GM23338 (cell line): ENCODE data around the gene PSMB7. TPM values are rescaled to one million over a fixed set of nuclear protein-coding genes. Genes with fewer than 3 reads are reported as not detected.

Experiments used
- ATAC-seq: fragments of 200-7000 bp; cut with Tn5 transposase; 3 replicates; pipeline ENCODE4 v1.9.1; 2020
- DNase-seq: peaks from one replicate; pipeline ENCODE4 v3.0.0-alpha.2; 2015; ENCODE audit warnings: low spot score
- H2AFZ ChIP-seq: fragments of 200-600 bp; sonication (generic); 2 replicates; pipeline ENCODE4 v1.8.0; 2016; ENCODE audit warnings: antibody characterized with exemption, mild to moderate bottlenecking, moderate library complexity
- H3F3A ChIP-seq: fragments of 200-600 bp; sonication (generic); replicated peaks from 2 replicates; pipeline ENCODE4 v1.8.0; 2017; ENCODE audit warnings: antibody characterized with exemption, mixed run types, low read depth
- H3K27ac ChIP-seq: fragments of 200-600 bp; sonication (generic); 2 replicates; pipeline ENCODE4 v1.6.1; 2016; ENCODE audit warnings: low read depth
- H3K27me3 ChIP-seq: fragments of 200-600 bp; sonication (generic); 2 replicates; pipeline ENCODE4 v1.8.0; 2016; ENCODE audit warnings: mild to moderate bottlenecking, mixed run types, moderate library complexity; ENCODE audit not compliant: insufficient read depth
- H3K36me3 ChIP-seq: fragments of 200-600 bp; sonication (generic); 2 replicates; pipeline ENCODE4 v1.8.0; 2016; ENCODE audit warnings: mild to moderate bottlenecking; ENCODE audit not compliant: insufficient read depth
- H3K4me1 ChIP-seq: fragments of 200-600 bp; sonication (generic); 2 replicates; pipeline ENCODE4 v1.8.0; 2016; ENCODE audit warnings: mild to moderate bottlenecking, moderate library complexity; ENCODE audit not compliant: insufficient read depth
- H3K4me2 ChIP-seq: fragments of 200-600 bp; sonication (generic); 2 replicates; pipeline ENCODE4 v1.7.1; 2017; ENCODE audit warnings: mixed run types
- H3K4me3 ChIP-seq: fragments of 200-600 bp; sonication (generic); 2 replicates; pipeline ENCODE4 v1.6.1; 2016; ENCODE audit warnings: mixed run types
- H3K79me2 ChIP-seq: fragments of 200-600 bp; sonication (generic); replicated peaks from 2 replicates; pipeline ENCODE4 v1.8.0; 2017; ENCODE audit warnings: mild to moderate bottlenecking; ENCODE audit not compliant: insufficient read depth
- H3K9me2 ChIP-seq: fragments of 200-600 bp; sonication (generic); 2 replicates; pipeline ENCODE4 v1.8.0; 2017; ENCODE audit not compliant: insufficient read depth
- H4K20me1 ChIP-seq: fragments of 200-600 bp; sonication (generic); replicated peaks from 2 replicates; pipeline ENCODE4 v1.8.0; 2017; ENCODE audit warnings: mild to moderate bottlenecking; ENCODE audit not compliant: insufficient read depth
- H3K27ac Mint-ChIP-seq: 2 replicates; pipeline ENCODE4 v1.8.0; 2020; ENCODE audit warnings: inconsistent platforms, mild to moderate bottlenecking, moderate library complexity, mixed read lengths
- H3K27me3 Mint-ChIP-seq: 3 replicates; pipeline ENCODE4 v1.8.0; 2022; ENCODE audit warnings: low read depth, mild to moderate bottlenecking, moderate library complexity, mixed read lengths, inconsistent platforms; ENCODE audit not compliant: insufficient read depth, poor library complexity
- H3K36me3 Mint-ChIP-seq: 3 replicates; pipeline ENCODE4 v1.8.0; 2021; ENCODE audit warnings: low read depth, mild to moderate bottlenecking, inconsistent platforms, moderate library complexity, mixed read lengths
- H3K4me1 Mint-ChIP-seq: 3 replicates; pipeline ENCODE4 v1.8.0; 2020; ENCODE audit warnings: mild to moderate bottlenecking, inconsistent platforms, mixed read lengths
- H3K4me3 Mint-ChIP-seq: 3 replicates; pipeline ENCODE4 v1.8.0; 2021; ENCODE audit warnings: moderate library complexity, mild to moderate bottlenecking, inconsistent platforms, mixed read lengths
- H3K9me3 Mint-ChIP-seq: 3 replicates; pipeline ENCODE4 v1.8.0; 2020; ENCODE audit warnings: moderate library complexity, mild to moderate bottlenecking, inconsistent platforms, mixed read lengths
- ETS1 ChIP-seq: IDR thresholded peaks from 2 replicates; pipeline ENCODE4 v1.6.1; 2016; ENCODE audit warnings: antibody characterized with exemption
- EZH2 ChIP-seq: fragments of 200-600 bp; sonication (generic); IDR thresholded peaks from one replicate; pipeline ENCODE4 v1.8.0; 2017; ENCODE audit warnings: antibody characterized with exemption, mild to moderate bottlenecking, low read depth; ENCODE audit not compliant: unreplicated experiment
- JUNB ChIP-seq: IDR thresholded peaks from one replicate; pipeline ENCODE4 v1.6.1; 2016; ENCODE audit warnings: antibody characterized with exemption; ENCODE audit not compliant: unreplicated experiment
- REST ChIP-seq: IDR thresholded peaks from one replicate; pipeline ENCODE4 v1.6.1; 2018; ENCODE audit warnings: antibody characterized with exemption; ENCODE audit not compliant: unreplicated experiment
- ZNF462 ChIP-seq: fragments of 250-450 bp; sonication (Bioruptor Pico); IDR thresholded peaks from 2 replicates; pipeline ENCODE4 v1.5.0; 2020; ENCODE audit warnings: mild to moderate bottlenecking, moderate library complexity
- polyA plus RNA-seq: library from polyadenylated mRNA; unstranded; fragments of >200 nt; fragmentation: Nextera tagmentation; extraction: Ambion mirVana; gene quantifications from 2 replicates; pipeline ENCODE4 v1.2.1, GENCODE V29; 2016
- total RNA-seq: library from RNA; depleted of rRNA; stranded (reverse); fragments of >200 nt; shearing (Covaris generic); gene quantifications from 2 replicates; pipeline ENCODE4 v1.2.3, GENCODE V29; 2014

The PSMB7 gene
- total and polyA plus RNA-seq, 2 experiments from 2014 or later, result 255 to 268 TPM

- TF ChIP-seq JUNB (no peak), EZH2 (no peak), ETS1 (no peak), ZNF462 (no peak)
Measured at GRCh38 chr9:124442826-124443225, 27.6 kb upstream of the PSMB7 start (continued).

- peaks cover 4% of the 10 kb centered on the region for H3K27me3 Mint-ChIP-seq
- H3K4me3 Mint-ChIP-seq, result no peak overlapping the region
- Histone ChIP-seq H3K9me2 (no peaks in the 10 kb centered on the region), H3K4me3 (no peak overlapping the region), H3K79me2 (no peaks in the 10 kb centered on the region), H4K20me1 (no peaks in the 10 kb centered on the region), H3K4me2 (no peak overlapping the region), H3F3A (no peaks in the 10 kb centered on the region), H3K36me3 (no peaks in the 10 kb centered on the region), H3K27me3 (no peaks in the 10 kb centered on the region), H3K4me1 (no peaks in the 10 kb centered on the region), H2AFZ (no peak overlapping the region), H3K27ac (no peak overlapping the region)
- no peak for DNase-seq
- no peak overlapping the region for H3K27ac Mint-ChIP-seq
- peaks cover 4% of the 10 kb centered on the region for H3K4me1 Mint-ChIP-seq
- no peaks in the 10 kb centered on the region; the same call in 1 of the 3 replicates for H3K9me3 Mint-ChIP-seq
- no peak for ATAC-seq
- no peaks in the 10 kb centered on the region for H3K36me3 Mint-ChIP-seq
- TF ChIP-seq ZNF462 (no peak), REST (no peak)
Measured at GRCh38 chr9:124442379-124442778, 27.1 kb upstream of the PSMB7 start.
